ENCODE results near the gene EYA4.

EYA4 gene

DNA sequence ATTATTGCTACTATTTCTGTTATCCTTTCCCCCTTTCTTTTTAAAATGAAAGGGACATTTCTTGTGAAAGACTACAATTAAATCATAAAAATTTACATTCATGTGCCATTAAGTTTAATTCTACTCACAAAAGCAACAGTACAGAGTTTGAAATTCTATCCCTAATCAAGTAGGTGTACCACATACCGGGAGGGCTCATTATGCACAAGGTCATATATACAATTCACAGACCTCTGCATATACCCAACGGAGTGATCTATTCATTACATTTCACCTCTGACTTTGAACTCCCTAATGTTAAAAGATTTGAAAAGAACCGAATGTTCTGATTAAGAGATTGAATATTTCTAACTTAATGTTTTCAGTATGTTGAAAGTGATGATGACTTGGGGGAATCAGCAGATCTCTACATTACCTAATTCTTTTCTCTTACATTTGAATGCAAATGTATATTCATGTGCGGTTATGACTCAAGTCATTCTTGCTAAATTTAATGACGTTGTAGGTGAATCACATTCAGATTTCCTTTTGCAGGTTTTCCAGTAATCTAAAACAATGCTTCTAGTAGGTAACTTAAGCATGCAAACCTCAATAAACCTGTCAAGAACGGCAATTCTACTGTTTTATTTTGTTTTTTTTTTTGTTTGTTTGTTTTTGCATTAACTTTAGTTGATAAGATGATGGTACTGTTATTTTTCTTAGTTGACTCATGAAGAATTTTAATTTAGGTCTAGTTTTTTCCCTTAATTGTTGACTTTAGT lies 7.3 kb downstream of the EYA4 start:
- no peak overlapping the region for H2AK5ac ChIP-seq (ENCODE audit: low read depth, low read length)
- no peaks in the 10 kb centered on the region for H3K9me3 ChIP-seq (replicated peaks in 1 of 2; ENCODE audit: control insufficient read depth in 2 of 2, insufficient read depth in 1 of 2, low read depth in 1 of 2, low read length in 2 of 2)
- peaks cover 0 to 65% (median 3%) of the 10 kb centered on the region in 3 experiments for H3K27me3 ChIP-seq (ENCODE audit: control insufficient read depth in 3 of 3, insufficient read depth in 3 of 3, low read depth in 1 of 3, low read length in 3 of 3)
- H4K8ac ChIP-seq (ENCODE audit: low read depth, low read length), result no peak overlapping the region
- no peak overlapping the region for H4K91ac ChIP-seq (ENCODE audit: low read depth, low read length, poor library complexity)
- H3K23ac ChIP-seq (ENCODE audit: low read depth, low read length, poor library complexity), result no peak overlapping the region
- no peak overlapping the region for H3K9ac ChIP-seq (ENCODE audit: low read depth, low read length, poor library complexity)
- H2BK120ac ChIP-seq (ENCODE audit: low read depth, low read length), result no peak overlapping the region
- H3K36me3 ChIP-seq (replicated peaks in 1 of 2; ENCODE audit: control insufficient read depth in 2 of 2, insufficient read depth in 2 of 2, low read length in 2 of 2), result no peaks in the 10 kb centered on the region
- no peak overlapping the region for H3K27ac ChIP-seq (replicated peaks; ENCODE audit: low read length)
- WGBS, 2 donors (ENCODE audit: extremely low coverage in 2 of 2, insufficient read length in 2 of 2, insufficient replicate concordance in 1 of 2), result no CpG with 5 or more reads among the region's 6 CpGs
- H2BK15ac ChIP-seq (ENCODE audit: low read length), result no peak overlapping the region
- H3K4ac ChIP-seq (ENCODE audit: low read length), result no peak overlapping the region
- no peaks in the 10 kb centered on the region for H3K79me1 ChIP-seq (ENCODE audit: low read depth, low read length)
- no peak overlapping the region for H2BK12ac ChIP-seq (ENCODE audit: low read length)
- no peaks in the 10 kb centered on the region for H3K4me1 ChIP-seq (ENCODE audit: control insufficient read depth in 2 of 2, insufficient read depth in 1 of 2, low read depth in 1 of 2, low read length in 2 of 2)
- no peak overlapping the region for H2BK5ac ChIP-seq (ENCODE audit: low read length)
- H3K14ac ChIP-seq (ENCODE audit: low read length), result no peak overlapping the region
- no peak for DNase-seq (ENCODE audit: low spot score)
- H3K18ac ChIP-seq (ENCODE audit: low read length), result no peak overlapping the region
- no peak overlapping the region for H2AFZ ChIP-seq (ENCODE audit: low read length)
- no peak overlapping the region for H3K4me3 ChIP-seq (ENCODE audit: low read length in 2 of 2)
- no peak overlapping the region for H3K4me2 ChIP-seq (ENCODE audit: insufficient read depth, low read length, poor library complexity, severe bottlenecking)

GRCh38 chr6:133251688-133252087 lies 10.5 kb downstream of the EYA4 start:
- H3K79me1 ChIP-seq (ENCODE audit: low read depth, low read length), result no peaks in the 10 kb centered on the region
- H3K4me1 ChIP-seq (ENCODE audit: control insufficient read depth in 2 of 2, insufficient read depth in 1 of 2, low read depth in 1 of 2, low read length in 2 of 2), result no peaks in the 10 kb centered on the region
- no peaks in the 10 kb centered on the region for H3K9me3 ChIP-seq (replicated peaks in 1 of 2; ENCODE audit: control insufficient read depth in 2 of 2, insufficient read depth in 1 of 2, low read depth in 1 of 2, low read length in 2 of 2)
- no peak for DNase-seq (ENCODE audit: low spot score)
- no peak overlapping the region for H3K14ac ChIP-seq (ENCODE audit: low read length)
- H3K4ac ChIP-seq (ENCODE audit: low read length), result no peak overlapping the region
- H2BK12ac ChIP-seq (ENCODE audit: low read length), result no peak overlapping the region
- no peak overlapping the region for H3K4me3 ChIP-seq (ENCODE audit: low read length in 2 of 2)
- no peak overlapping the region for H4K8ac ChIP-seq (ENCODE audit: low read depth, low read length)
- no peak overlapping the region for H2BK15ac ChIP-seq (ENCODE audit: low read length)
- H3K27me3 ChIP-seq (ENCODE audit: control insufficient read depth in 3 of 3, insufficient read depth in 3 of 3, low read depth in 1 of 3, low read length in 3 of 3), result peaks cover 0 to 38% (median 0%) of the 10 kb centered on the region in 3 experiments
- H2BK5ac ChIP-seq (ENCODE audit: low read length), result no peak overlapping the region
- H3K36me3 ChIP-seq (replicated peaks in 1 of 2; ENCODE audit: control insufficient read depth in 2 of 2, insufficient read depth in 2 of 2, low read length in 2 of 2), result no peaks in the 10 kb centered on the region
- no peak overlapping the region for H3K9ac ChIP-seq (ENCODE audit: low read depth, low read length, poor library complexity)
- WGBS, 2 donors (ENCODE audit: extremely low coverage in 2 of 2, insufficient read length in 2 of 2, insufficient replicate concordance in 1 of 2), result no CpG with 5 or more reads among the region's 2 CpGs
- H2BK120ac ChIP-seq (ENCODE audit: low read depth, low read length), result no peak overlapping the region
- no peak overlapping the region for H3K23ac ChIP-seq (ENCODE audit: low read depth, low read length, poor library complexity)
- no peak overlapping the region for H3K27ac ChIP-seq (replicated peaks; ENCODE audit: low read length)
- H3K18ac ChIP-seq (ENCODE audit: low read length), result no peak overlapping the region
- no peak overlapping the region for H4K91ac ChIP-seq (ENCODE audit: low read depth, low read length, poor library complexity)
- H2AFZ ChIP-seq (ENCODE audit: low read length), result no peak overlapping the region
- H3K4me2 ChIP-seq (ENCODE audit: insufficient read depth, low read length, poor library complexity, severe bottlenecking), result no peak overlapping the region
- H2AK5ac ChIP-seq (ENCODE audit: low read depth, low read length), result no peak overlapping the region

DNA sequence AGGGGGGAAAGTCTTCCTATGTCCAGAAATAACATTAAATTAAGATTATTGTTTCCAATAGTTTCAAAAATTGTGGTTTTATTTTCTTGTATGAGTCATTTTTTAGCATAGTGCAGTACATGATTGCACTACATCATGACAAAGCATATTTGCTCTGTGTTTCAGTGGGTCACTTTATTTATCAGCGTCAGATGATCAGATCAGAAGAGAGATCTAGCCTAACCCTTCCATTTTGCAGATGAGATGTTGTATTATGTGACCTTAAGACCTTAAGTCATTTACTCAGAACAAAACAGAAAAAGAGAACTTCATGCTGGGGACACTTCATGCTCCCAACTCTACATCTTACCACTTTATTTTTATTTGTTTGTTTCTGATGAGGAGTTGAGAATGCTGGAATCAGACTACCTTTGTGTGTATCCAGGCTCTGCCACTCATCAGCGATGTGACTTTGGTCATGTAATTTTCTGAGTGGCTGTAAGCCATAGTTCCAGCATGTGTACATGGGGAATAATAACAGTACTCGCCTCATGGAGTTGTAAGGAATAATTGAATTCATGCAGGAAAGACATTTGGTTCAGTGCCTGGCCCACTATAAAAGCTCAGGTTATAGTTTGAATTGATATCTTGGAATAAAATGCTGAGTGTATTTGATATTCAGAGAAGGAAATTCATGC lies 13.5 kb downstream of the EYA4 start:
- no peaks in the 10 kb centered on the region for H3K9me3 ChIP-seq (replicated peaks in 1 of 2; ENCODE audit: control insufficient read depth in 2 of 2, insufficient read depth in 1 of 2, low read depth in 1 of 2, low read length in 2 of 2)
- no CpG with 5 or more reads among the region's 3 CpGs for whole genome bisulfite sequencing, 2 donors (ENCODE audit: extremely low coverage in 2 of 2, insufficient read length in 2 of 2, insufficient replicate concordance in 1 of 2)
- H2BK5ac ChIP-seq (ENCODE audit: low read length), result no peak overlapping the region
- H3K27me3 ChIP-seq (ENCODE audit: control insufficient read depth in 3 of 3, insufficient read depth in 3 of 3, low read depth in 1 of 3, low read length in 3 of 3), result peaks cover 0 to 14% (median 0%) of the 10 kb centered on the region in 3 experiments
- no peak overlapping the region for H2AK5ac ChIP-seq (ENCODE audit: low read depth, low read length)
- no peak overlapping the region for H3K27ac ChIP-seq (replicated peaks; ENCODE audit: low read length)
- no peaks in the 10 kb centered on the region for H3K36me3 ChIP-seq (replicated peaks in 1 of 2; ENCODE audit: control insufficient read depth in 2 of 2, insufficient read depth in 2 of 2, low read length in 2 of 2)
- no peak overlapping the region for H2BK12ac ChIP-seq (ENCODE audit: low read length)
- H3K4me2 ChIP-seq (ENCODE audit: insufficient read depth, low read length, poor library complexity, severe bottlenecking), result no peak overlapping the region
- no peak overlapping the region for H2AFZ ChIP-seq (ENCODE audit: low read length)
- H3K23ac ChIP-seq (ENCODE audit: low read depth, low read length, poor library complexity), result no peak overlapping the region
- H4K8ac ChIP-seq (ENCODE audit: low read depth, low read length), result no peak overlapping the region
- H3K4me3 ChIP-seq (ENCODE audit: low read length in 2 of 2), result no peak overlapping the region
- H2BK120ac ChIP-seq (ENCODE audit: low read depth, low read length), result no peak overlapping the region
- no peak for DNase-seq (ENCODE audit: low spot score)
- H3K4me1 ChIP-seq (ENCODE audit: control insufficient read depth in 2 of 2, insufficient read depth in 1 of 2, low read depth in 1 of 2, low read length in 2 of 2), result no peaks in the 10 kb centered on the region
- H2BK15ac ChIP-seq (ENCODE audit: low read length), result no peak overlapping the region
- H3K79me1 ChIP-seq (ENCODE audit: low read depth, low read length), result no peaks in the 10 kb centered on the region
- H4K91ac ChIP-seq (ENCODE audit: low read depth, low read length, poor library complexity), result no peak overlapping the region
- no peak overlapping the region for H3K4ac ChIP-seq (ENCODE audit: low read length)
- no peak overlapping the region for H3K18ac ChIP-seq (ENCODE audit: low read length)
- H3K9ac ChIP-seq (ENCODE audit: low read depth, low read length, poor library complexity), result no peak overlapping the region
- H3K14ac ChIP-seq (ENCODE audit: low read length), result no peak overlapping the region

GRCh38 chr6:133257545-133258105 lies 16.5 kb downstream of the EYA4 start:
- no peak overlapping the region for H3K4me2 ChIP-seq (ENCODE audit: insufficient read depth, low read length, poor library complexity, severe bottlenecking)
- H3K23ac ChIP-seq (ENCODE audit: low read depth, low read length, poor library complexity), result no peak overlapping the region
- WGBS, 2 donors (ENCODE audit: extremely low coverage in 2 of 2, insufficient read length in 2 of 2, insufficient replicate concordance in 1 of 2), result no CpG with 5 or more reads among the region's 5 CpGs
- H3K9me3 ChIP-seq (replicated peaks in 1 of 2; ENCODE audit: control insufficient read depth in 2 of 2, insufficient read depth in 1 of 2, low read depth in 1 of 2, low read length in 2 of 2), result no peaks in the 10 kb centered on the region
- no peaks in the 10 kb centered on the region for H3K36me3 ChIP-seq (replicated peaks in 1 of 2; ENCODE audit: control insufficient read depth in 2 of 2, insufficient read depth in 2 of 2, low read length in 2 of 2)
- no peak overlapping the region for H2AK5ac ChIP-seq (ENCODE audit: low read depth, low read length)
- H2AFZ ChIP-seq (ENCODE audit: low read length), result no peak overlapping the region
- H4K91ac ChIP-seq (ENCODE audit: low read depth, low read length, poor library complexity), result no peak overlapping the region
- H3K79me1 ChIP-seq (ENCODE audit: low read depth, low read length), result no peaks in the 10 kb centered on the region
- no peak overlapping the region for H3K4me3 ChIP-seq (ENCODE audit: low read length in 2 of 2)
- H3K27me3 ChIP-seq (ENCODE audit: control insufficient read depth in 3 of 3, insufficient read depth in 3 of 3, low read depth in 1 of 3, low read length in 3 of 3), result peaks cover 0 to 13% (median 0%) of the 10 kb centered on the region in 3 experiments
- no peak overlapping the region for H2BK120ac ChIP-seq (ENCODE audit: low read depth, low read length)
- no peak overlapping the region for H3K27ac ChIP-seq (replicated peaks; ENCODE audit: low read length)
- H3K18ac ChIP-seq (ENCODE audit: low read length), result no peak overlapping the region
- H2BK12ac ChIP-seq (ENCODE audit: low read length), result no peak overlapping the region
- H3K9ac ChIP-seq (ENCODE audit: low read depth, low read length, poor library complexity), result no peak overlapping the region
- no peak overlapping the region for H4K8ac ChIP-seq (ENCODE audit: low read depth, low read length)
- no peaks in the 10 kb centered on the region for H3K4me1 ChIP-seq (ENCODE audit: control insufficient read depth in 2 of 2, insufficient read depth in 1 of 2, low read depth in 1 of 2, low read length in 2 of 2)
- H2BK15ac ChIP-seq (ENCODE audit: low read length), result no peak overlapping the region
- no peak overlapping the region for H3K14ac ChIP-seq (ENCODE audit: low read length)
- no peak overlapping the region for H2BK5ac ChIP-seq (ENCODE audit: low read length)
- no peak overlapping the region for H3K4ac ChIP-seq (ENCODE audit: low read length)
- DNase-seq (ENCODE audit: low spot score), result no peak
